GM12873 (cell line): ENCODE results near the gene MCM6.

Source experiments
- TF ChIP-seq, protein P1 (sequence below): IDR thresholded peaks from 2 replicates; pipeline ENCODE4 v1.5.1; 2012; ENCODE audit warnings: low read depth, mild to moderate bottlenecking, moderate library complexity, low read length, control low read depth; ENCODE audit not compliant: insufficient read depth; ENCODE audit errors: missing control alignments

Gene MCM6

DNA sequence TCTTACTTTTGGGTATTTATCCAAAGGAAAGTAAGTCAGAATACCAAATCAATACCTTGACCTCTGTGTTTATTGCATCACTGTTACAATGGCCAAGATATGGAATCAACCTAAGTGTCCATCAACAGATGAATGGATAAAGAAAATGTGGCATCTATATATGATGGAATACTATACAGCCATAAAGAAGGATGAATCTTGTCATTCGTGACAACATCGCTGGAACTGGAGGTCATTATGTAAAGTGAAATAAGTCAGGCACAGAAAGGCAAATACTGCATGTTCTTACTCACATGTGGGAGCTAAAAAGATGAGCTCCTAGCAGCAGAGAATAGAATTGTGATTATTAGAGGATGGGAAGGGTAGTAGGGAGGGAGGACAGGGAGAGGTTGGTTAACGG is 73.9 kb downstream of the MCM6 start:
- TF ChIP-seq, protein P1, sequence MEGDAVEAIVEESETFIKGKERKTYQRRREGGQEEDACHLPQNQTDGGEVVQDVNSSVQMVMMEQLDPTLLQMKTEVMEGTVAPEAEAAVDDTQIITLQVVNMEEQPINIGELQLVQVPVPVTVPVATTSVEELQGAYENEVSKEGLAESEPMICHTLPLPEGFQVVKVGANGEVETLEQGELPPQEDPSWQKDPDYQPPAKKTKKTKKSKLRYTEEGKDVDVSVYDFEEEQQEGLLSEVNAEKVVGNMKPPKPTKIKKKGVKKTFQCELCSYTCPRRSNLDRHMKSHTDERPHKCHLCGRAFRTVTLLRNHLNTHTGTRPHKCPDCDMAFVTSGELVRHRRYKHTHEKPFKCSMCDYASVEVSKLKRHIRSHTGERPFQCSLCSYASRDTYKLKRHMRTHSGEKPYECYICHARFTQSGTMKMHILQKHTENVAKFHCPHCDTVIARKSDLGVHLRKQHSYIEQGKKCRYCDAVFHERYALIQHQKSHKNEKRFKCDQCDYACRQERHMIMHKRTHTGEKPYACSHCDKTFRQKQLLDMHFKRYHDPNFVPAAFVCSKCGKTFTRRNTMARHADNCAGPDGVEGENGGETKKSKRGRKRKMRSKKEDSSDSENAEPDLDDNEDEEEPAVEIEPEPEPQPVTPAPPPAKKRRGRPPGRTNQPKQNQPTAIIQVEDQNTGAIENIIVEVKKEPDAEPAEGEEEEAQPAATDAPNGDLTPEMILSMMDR, result no peak

DNA sequence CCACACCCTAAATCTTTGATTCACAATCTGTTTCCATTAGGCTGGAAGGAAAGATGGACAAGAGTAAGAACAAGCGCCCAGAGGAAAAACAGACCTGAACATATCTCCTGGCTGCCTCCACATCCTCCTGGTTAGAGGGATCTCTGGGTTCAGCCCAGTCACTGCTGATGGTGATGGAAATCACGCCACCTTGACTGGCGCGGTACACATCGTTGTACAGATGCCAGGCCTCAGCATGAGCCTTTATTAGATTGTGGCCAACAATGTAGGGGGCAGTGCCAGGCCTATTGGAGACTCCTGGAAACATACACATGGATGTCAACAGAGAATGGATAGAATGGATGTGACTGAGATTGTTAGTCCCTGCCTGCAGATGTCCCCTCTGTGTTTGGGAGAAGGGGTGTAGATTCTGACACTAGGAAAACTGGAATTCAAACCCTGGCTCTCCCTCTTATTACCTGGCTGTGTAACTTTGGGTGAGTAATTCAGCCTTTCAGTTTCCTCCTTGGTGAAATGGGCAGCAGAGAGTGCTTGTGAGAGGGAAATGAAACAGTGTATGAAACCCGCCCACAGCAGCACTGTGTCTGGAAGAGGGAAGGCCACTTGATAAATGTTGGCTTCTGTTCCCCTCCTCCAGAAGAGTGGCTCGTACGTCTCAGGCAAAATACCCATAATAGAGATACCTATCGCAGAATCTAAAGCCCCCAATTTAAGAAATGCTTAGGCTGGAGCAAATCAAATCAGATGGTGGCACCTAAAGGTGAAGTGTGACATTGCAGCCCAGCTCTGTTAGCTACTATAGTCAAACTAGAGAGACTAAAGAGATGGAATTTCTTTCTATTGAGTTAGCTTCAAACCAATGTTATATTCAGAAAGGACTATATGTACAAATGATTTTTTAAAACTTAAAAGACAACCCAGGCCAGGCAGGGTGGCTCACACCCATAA is 75.5 kb downstream of the MCM6 start:
- TF ChIP-seq, protein P1, result peak; percentile 35

DNA sequence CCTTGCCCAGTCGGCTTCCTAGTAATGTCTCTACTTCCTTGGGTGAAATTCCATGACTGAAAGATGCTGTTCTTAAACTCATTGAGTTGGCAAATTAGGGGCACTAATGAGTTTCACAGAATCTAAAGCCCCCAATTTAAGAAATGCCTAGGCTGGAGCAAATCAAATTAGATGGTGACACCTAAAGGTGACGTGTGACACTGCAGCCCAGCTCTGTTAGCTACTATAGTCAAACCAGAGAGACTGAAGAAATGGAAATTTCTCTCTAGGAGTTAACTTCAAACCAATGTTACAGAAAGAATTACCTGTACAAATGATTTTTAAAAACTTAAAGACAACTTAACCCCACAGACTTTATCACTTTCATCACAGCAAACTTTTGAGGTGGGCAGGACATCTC is 76.5 kb downstream of the MCM6 start:
- TF ChIP-seq, protein P1, result peak; percentile 36

DNA sequence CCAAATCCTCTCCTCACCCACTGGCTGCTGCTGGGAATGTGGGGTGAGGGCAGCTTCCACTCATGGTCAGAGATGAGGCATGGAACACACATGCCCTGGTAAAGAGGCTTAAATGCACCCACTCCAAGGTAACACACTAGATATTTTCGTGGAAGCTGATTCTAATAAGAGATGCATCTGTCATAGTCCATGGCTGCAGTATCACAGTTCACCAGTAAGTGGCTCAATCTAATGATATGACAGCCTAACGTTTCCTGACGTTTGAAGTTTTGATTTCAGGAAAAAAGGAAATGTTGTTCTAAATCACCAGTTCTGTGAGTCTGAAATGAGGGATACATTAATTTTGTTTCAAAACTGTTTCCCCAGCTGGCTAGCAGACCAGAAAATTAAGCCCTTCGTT is 77.5 kb downstream of the MCM6 start:
- TF ChIP-seq, protein P1, result peak; percentile 46

DNA sequence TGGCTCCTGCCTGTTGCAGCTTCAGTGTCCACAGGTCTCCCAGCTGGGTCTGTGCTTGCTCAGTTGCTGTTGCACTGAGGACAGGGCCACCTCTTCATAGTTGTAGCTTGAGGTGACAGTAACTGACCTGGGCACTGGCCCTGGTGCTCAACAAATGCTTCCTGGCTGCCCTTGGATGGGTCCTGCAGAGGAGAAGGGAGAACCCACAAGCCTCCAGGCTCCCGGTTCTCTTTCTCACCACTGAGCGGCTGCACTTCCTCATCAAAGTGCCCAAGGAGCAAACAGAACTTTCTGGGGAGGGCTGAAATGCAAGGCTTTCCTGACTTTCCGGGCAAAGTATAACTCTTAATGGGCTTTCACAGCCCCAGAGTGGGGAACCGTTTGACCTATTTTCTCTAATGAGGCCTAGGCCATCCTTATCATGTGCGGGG is 78.0 kb downstream of the MCM6 start:
- TF ChIP-seq, protein P1, result no peak

DNA sequence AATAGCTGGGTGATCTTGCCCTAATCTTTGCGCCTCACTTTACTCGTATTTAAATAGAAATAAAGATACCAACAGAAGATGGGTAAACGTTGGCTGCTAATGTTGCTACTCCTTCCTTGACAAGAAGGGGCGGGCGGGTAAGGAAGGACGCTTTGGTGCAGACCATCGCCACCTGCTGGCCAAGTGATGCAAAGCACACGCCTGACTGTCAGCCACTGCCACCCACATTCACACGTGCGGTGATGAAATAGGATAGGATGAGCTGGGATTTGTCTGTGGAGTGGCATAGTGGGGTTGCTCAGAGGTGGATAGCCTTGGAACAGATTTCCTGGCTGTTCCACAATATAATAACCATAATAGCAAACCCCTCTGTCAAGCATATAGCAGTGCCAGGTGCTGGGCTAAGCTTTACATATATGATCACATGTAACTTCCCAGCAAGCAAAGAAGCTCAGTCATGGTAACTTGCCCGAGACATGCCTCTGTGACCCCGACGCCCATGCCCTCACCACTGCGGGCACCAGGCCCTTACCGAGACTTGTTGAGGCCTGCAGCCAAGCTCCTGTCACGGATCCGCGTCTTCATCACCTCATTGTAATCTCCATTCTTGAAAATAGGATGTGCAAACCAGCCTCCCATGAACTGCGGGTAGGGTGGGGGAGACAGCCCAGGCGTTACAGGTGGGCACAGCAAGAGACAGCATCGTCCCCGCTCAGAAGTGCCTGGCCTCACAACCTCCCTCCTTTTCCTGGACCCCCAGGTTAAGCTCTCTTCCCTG is 78.6 kb downstream of the MCM6 start:
- TF ChIP-seq, protein P1, result peak; percentile 98

DNA sequence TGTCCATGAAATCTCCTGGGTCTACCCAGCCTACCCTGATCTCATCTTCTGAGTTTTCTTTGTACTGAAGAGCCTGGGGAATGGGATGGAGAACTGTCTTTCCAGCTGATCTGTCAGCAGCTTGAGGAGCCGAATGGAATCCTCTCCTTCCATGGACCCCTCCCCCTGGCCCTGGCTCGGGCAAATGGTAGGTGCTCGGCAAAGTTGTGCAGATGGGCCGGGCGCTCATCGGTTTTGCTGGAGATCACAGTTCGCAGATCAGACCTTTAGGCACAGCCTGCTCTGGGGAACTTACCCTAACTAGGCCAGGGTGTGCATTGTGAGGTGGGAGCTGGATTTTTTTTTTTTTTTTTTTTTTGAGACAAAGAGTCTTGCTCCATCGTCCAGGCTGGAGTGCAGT is 79.6 kb downstream of the MCM6 start:
- TF ChIP-seq, protein P1, result no peak
